CD4-positive, alpha-beta T cell treated with Interleukin-4 for 1 hour (primary cell): ENCODE measurements around the gene TGOLN2.

ENCODE experiments used
- DNase-seq, 2 donors: peaks; one replicate each; pipeline ENCODE4 v3.0.0-alpha.2; 2020 to 2022

TGOLN2 gene

DNA sequence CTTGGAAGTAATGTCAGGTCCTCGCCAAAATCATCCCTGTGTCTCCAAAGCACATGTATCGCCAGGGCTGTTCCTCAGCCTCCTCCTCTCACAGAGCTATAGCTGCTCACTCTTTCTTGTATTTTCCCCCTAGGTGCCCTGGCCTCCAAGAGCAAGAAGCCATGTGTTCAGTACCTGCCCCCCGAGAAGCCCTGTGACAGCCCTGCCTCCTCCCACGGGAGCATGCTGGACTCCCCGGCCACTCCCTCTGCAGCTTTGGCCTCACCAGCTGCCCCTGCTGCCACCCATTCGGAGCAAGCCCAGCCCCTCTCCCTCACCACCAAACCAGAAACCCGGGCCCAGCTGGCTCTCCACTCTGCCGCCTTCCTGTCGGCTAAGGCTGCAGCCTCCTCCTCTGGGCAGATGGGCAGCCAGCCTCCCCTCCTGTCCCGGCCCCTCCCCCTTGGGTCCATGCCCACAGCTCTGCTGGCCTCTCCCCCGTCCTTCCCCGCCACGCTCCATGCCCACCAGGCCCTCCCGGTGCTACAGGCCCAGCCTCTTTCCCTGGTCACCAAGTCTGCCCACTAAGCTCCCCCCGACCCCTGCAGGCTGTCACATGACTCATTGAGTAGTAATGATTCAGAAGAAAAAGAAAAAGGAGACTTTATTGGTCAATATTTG, 18.8 kb downstream of the TGOLN2 start:
- peak in 1 of 2 donors; percentile 17 for DNase-seq

DNA sequence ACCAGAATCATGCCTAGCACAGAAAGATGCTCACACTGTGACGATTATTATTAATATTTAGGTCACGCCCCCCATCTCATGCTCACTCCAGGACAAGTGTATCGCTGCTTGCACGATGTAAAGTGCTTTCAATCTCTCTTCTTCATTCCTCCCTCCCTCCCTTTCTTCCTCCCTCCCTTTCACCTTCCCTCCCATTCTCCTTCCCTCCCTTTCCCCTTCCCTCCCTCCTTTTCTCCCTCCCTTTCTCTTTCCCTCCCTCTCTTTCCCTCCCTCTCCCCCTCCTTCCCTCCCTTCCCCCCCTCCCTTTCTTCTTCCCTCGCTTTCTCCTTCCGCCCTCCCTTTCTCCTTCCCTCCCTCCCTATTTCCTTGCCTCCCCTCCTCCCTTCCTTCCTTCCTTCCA, 19.6 kb downstream of the TGOLN2 start:
- DNase-seq = no peak

DNA sequence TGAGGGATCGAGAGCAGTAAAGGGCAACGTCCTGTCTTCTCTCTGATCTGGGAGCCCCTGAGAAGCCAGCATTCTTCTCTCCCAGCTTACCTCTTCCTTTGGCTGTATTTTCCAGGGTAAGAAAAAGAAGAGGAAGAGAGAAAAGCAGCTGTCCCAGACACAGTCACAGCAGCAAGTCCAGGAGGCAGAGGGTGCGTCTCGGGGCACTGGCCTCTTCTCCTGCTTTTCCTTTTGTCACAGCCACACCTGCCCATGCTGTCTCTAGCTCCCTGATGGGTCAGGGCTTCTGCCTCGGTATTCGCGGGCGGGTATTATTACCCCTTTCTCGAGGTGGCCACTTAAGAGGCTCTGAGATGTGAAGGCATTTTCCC, 20.3 kb downstream of the TGOLN2 start:
- DNase-seq = no peak

DNA sequence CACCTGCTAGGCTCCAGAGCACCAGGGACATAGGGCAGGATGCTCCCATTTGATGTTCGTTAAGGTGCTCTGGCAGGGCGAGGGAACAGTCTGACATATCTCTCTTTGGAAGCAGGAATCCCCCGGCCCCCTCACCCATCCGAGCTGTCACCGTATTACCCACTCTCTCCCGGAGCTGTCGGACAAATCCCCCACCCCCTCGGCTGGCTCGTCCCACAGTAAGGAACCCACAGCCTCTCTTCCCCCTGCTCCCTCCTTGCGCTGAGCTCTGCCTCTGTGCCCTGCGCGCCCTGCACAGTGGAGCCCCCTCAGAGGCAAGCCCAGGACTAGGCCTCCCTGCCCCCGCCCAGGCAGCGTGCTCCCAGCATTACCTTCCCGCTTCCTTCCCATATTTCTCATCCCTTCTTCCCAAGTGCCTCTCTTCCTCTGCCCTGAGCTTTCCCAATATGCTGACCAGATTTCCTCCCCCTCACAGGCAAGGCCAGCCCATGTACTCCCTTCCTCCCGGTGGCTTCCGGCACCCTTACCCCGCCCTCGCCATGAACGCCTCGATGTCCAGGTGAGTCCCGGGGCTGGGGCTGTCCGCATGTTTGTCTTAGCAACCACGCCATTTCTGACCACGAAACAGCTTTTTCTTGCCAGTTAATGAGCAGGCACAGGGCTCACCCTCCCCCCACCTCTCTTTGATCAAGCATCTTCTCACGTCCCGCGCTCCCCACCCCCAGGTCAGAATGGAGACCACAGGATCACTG, 23.8 kb downstream of the TGOLN2 start:
- no peak for DNase-seq

DNA sequence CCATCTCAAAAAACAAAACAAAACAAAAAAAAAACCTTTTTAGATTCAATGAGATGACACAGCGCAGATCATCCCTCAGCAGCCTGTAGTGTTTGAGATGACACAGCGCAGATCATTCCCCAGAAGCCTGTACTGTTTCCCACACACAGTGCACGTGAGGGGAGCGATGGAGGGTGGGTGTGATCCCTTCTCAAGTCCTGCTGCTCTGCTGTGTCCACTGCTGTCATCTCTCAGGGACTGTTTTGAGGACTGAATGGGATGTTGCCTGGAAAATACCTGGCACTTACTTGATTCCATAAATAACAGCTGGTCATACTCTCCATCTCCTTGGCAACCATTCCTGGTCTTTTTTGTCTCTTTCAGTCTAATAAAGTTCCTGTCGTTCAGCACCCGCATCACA, 25.7 kb downstream of the TGOLN2 start:
- DNase-seq = no peak

DNA sequence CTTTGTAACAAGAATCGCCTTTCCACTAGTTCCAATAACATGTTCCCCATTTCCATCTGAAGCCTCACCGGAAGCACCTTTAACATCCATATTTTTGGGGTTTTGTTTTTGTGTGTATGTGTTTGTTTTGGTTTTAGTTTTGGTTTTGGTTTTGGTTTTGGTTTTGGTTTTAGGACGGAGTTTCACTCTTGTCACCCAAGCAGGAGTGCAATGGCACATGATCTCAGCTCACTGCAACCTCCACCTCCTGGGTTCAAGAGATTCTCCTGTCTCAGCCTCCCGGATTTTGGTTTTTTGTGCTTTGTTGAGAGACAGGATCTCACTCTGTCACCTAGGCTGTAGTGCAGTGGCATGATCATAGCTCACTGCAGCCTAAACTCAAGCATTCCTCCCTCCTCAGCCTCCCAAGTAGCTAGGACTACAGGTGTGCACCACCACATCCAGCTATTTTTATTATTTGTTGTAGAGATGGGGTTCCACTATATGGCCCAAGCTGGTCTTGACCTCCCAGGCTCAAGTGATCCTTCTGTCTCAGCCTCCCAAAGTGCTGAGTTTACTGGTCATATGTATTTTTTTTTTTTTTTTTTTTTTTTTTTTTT, 36.3 kb downstream of the TGOLN2 start:
- DNase-seq = peak in 1 of 2 donors; percentile 59

DNA sequence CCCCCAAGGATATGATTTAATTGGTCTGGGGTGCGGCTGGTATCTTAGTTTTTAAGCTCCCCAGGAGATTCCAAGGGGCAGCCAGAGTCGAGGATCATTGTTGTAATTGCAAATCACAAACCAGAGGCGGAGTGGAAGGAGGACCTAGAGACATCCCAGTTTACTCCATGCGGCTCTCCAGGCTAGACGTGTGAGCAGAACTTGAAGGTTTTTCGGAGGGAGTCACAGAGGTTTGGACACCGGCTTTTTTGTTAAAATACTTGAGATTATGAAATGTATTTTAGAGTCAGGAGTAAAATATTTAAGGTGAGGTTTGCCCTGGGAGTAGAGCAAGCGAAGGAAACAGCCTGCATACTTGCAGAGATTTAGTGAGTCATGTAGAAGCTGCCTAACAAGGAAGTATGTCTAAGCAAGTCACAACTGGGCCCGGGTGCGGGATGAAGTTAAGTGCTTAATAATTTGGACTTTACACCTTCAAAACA, 39.5 kb downstream of the TGOLN2 start:
- no peak for DNase-seq

DNA sequence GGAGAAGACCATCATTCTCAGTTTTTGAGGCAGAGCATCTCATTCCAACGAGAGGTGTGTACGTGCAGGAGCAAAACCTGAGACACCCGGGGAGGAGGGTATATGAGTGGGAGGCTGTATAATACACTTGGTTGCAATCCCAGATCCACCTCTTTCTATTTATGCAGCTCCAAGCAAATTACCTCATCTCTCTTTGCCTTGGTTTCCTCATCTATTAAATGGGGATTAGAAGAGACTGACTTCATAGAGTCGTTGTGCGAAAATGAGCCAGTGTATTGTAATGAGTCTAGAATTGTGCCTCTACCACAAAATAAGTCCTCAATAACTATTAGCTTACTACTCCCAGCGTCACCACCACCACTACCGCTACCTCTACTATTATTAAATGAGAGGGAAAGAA, 40.1 kb downstream of the TGOLN2 start:
- no peak for DNase-seq

DNA sequence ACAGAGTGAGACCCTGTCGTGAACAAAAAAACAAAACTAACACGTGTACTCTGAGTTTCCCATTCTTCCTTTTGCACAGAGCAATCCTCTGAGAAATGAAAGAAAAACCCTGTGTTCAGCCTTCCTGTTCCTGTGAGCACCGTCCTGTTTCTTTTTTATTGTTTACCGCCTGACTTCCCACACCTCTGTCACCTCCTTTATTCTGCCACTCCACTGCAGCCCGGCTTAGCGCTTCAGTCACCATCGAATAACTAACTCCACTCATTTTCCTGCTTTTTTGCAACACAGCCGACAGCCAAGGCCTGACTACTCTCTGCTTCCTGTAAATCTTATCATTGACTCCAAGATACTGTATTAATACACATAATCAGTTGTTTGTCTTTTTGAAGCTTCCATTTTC, 40.9 kb downstream of the TGOLN2 start:
- no peak for DNase-seq

DNA sequence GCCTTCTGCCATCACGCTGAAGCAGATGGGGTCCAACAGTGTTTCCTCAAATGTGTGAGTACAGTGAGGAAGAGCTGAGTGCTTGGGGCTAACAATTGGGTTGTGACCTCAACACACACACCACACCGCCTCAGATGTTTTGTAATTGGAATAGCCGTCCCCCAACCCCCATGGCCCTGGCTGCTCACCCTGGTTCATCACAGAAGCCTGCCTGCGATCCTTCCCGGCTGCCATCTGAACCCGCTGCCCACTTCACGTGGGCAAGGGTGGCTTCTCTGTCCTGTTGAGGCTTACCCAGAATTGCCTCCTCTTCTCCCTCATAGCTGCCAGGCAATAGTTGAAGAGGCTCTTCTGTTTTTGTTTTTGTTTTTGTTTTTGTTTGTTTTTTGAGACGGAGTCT, 44.1 kb downstream of the TGOLN2 start:
- DNase-seq = no peak

DNA sequence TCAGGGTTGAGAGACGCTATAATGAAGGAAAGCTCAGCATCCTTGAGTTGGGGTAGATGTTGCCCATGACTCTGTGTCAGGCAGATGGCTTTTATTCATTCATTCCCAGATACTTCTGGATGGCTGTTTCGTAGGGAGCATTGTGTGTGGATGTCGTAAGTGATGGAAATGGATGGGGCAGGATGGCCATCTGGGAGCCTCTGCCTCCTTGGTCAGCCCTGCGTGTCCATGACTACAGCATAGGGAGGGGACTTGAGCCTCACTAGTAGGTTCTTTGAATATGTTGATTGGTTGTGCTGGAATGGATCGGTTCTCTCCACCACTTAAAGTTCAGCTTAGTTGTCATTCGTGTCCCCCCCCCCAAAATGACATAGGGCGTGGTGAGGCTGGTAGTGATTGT, 44.9 kb downstream of the TGOLN2 start:
- DNase-seq = no peak

DNA sequence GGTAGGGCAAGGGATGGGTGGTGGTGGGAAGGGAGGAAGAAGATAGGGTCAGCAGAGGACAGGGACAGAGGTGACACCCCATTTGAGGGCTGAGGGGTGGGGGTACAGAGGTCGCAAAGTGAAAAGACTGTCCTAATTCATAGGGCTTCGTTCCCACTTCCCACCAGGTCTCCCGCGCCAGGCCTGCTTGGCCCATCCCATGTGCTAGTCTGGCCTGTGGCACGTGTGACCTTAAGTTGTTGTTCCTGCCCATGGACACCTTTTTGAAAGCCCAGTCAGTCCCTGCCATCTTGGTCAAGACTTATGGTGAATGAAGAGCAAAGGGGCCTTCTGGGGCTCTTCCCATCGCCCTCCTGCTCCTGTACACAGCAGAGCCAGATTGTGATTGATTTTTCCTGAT, 46.2 kb downstream of the TGOLN2 start:
- DNase-seq = no peak

DNA sequence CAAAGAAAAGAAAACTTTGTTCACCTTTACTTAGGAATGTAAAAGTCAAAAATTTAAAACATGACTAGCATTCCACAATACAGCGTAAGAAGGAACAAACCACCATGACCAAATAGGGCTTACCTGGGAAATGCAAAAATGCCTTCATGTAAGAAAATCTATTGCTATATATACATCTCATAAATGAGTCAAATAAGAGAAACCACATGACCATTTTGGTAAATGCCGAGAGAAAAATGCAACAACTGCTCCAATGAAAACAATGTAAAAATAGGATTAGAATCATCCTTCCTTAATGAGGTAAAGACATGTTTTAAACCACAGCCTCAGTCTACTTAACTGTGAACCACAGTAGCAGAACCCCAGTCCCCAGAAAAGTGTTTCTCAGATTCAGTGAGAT, 49.4 kb downstream of the TGOLN2 start:
- DNase-seq = no peak

DNA sequence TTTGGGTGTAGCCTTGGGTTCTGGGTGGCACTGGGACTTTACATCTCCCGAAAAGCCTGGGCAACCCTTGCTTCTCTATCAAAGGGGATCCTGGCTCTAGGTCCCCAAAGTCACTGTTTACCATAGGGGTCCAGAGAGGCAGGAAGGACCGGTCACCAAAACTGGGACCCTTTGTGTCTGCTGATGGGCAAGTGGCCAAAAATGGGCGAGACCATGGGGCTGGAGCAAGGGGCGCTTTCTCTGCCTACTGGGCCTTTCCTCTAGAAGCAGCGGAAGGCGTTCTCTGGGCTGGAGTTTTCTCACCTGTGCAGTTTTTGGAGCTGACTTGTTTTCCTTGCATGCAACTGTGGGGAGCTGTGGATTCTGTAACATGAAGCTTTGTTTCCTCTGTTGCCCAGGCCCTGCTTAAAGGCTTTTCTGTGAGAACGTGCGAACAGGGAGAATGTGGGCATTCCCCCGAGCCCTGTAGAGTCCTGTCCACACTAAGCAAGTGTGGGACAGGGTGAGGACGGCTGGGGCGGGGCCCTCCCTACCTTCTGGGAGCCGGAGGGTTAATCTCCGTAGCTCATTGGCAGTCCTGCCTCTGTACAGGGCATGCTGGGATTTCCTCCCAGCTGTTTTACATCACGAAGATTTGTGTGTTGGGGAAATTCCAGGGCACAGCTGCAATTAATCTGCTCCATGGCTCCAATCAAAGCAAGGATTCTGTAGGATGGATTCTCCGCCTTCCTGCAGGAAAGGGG, 50.2 kb downstream of the TGOLN2 start:
- no peak for DNase-seq

DNA sequence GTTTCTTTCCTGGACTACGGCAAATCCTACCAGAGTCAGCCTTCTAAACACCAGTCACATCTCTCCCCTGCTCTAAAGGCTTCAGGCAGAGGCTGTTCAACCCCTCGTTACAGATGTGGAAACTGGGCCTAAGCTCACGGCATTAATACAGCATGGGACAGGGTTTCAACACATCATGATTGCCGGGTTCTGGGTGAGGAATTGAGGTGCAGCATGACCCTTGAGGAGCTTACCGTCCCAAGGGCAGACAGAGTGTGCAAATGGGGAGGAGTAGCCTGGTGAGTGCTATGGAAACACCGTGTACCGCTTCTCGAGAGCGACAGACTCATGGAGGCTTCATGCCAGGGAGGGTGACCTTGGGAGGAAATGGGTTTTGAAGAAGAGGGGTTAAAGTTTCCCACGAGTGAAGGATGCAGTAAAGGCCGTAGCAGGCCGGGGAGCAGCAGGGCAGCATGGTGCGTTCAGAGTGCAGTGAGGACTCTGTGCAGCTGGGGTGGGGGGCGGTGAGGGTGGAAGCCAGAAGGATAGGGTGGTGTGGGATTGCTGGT, 51.1 kb downstream of the TGOLN2 start:
- no peak for DNase-seq

DNA sequence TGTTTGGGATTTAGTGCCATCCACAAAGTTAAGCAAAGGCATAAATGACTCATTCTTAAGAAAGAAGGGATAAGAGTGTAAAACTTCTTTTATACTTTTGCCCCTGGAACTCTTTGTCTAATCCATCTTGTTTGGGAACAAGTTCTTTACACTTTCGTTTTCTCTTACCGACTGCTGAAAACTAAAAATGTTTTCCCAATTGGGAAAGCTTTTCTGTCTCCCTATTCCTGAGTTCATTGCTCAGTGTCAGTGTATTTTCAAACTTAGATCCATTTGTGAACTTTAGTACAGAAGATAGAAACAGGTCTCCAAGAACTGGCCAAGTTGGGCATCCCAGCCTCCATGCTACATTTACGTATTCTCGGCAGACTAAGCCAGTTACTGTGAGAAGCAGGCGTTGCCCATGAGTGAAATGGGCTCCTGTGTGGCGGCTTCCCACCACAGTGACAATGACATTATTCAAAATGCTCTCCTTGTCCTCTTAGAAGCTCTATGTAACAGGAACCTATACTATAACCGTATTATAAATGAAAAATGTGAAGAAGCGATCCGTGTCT, 51.7 kb downstream of the TGOLN2 start:
- DNase-seq = no peak

DNA sequence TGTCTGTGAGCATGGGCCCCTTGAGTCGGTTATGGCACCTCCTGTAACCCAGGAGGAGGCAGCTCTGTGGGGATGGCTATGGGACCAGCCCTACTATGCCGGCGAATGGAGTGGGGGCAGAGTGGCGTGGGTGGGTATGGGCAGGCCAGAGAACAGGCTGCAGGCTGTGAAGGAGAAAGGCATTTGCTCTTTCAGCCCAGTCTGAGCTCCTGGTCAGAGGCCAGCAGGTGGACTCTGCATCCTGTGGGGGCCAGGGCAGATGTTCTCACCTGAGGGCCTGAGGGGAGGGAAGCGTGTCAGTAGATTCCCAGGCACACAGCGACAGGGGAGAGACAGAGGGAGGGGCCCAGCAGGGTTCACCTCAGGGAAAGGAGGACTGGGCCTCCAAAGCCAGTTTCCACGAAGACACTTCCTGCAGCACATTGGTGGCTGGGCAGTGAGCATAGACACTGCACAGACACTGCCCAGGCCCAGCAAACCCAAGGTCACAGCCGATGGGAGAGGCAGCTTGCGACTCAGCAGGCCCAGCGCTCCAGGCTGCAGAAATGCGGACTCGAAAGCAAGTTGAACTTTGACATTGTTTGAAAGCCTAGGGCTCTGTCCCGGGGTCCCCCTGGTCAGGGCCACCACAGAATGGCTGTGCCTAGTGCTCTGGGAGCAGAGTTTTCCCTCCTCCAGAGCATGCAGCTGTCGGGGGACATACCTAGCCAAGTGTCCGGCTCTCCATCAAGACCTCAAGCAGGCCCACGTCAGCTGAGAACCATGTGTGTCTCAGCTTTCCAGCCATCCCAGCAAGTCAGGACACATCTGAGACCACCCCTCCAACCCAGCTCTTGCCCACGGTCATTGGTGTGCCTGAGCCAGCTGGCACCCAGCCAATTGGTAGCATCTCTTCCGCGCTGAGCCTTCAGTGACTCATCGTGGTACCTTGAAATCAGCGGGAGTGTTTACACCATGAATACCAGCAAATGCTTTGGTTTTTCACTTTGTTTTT, 53.8 kb downstream of the TGOLN2 start:
- DNase-seq = no peak

DNA sequence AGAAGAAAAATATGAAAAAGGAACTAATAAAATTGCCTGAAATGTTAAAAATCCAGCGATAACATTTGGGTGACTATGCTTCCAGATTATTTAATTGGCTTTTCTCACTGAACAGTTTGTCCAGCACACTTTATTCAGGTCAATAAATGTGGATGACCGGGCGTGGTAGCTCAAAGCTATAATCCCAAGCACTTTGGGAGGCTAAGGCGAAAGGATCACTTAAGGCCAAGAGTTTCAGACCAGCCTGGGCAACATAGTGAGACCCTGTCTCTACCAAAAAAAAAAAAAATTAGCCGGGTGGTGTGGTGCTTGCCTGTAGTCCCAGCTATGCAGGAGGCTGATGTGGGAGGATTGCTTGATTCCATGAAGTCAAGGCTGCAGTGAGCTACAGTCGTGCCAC, 55.4 kb downstream of the TGOLN2 start:
- DNase-seq = no peak

DNA sequence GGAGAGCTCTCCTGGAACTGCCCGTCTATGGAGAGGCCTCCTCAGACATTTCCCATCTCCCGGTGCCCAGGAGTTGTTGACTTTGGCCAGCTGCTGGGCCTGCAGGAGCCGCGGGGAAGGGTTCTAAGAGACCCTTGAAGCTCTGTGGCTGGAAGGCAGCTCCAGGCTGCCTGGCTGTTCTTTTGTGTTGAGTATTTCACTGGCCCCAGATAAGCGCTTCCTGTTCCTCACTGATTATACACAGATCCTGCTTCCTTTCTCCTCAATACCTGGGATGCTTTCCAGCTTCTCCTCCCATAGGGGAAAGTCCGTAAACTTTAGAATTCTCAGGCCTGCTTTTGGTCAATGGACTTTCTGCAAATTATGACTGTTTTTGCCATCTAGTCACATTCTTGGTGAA, 57.8 kb downstream of the TGOLN2 start:
- DNase-seq = no peak
